A549 (cell line): Measurements from ENCODE around the gene LAMB2.

Experiments used
- CBX2 ChIP-seq: fragments of 200-600 bp; sonication (generic); IDR thresholded peaks from 2 replicates; pipeline ENCODE4 v1.6.1; 2016; ENCODE audit warnings: low read depth, mild to moderate bottlenecking, borderline replicate concordance
- CEBPB ChIP-seq, 2 experiments: fragments of >200 bp in 1 of 2; sonication (Bioruptor Twin) in 1 of 2; formaldehyde crosslinking in 1 of 2; IDR thresholded peaks; 2 replicates each; pipeline ENCODE4 v1.6.1; 2012 to 2016
- CTCF ChIP-seq: fragments of >200 bp; sonication (Bioruptor Twin); formaldehyde crosslinking; IDR thresholded peaks from 3 replicates; pipeline ENCODE4 v1.5.1; 2016
- EP300 ChIP-seq, 2 experiments: fragments of >200 bp; sonication (Bioruptor Twin); formaldehyde crosslinking; IDR thresholded peaks; 2 replicates in 1 of 2; 3 replicates in 1 of 2; pipeline ENCODE4 v1.6.1; 2016 to 2017
- JUN ChIP-seq, 2 experiments: fragments of >200 bp; sonication (Bioruptor Twin); formaldehyde crosslinking; IDR thresholded peaks; 2 replicates in 1 of 2; 3 replicates in 1 of 2; pipeline ENCODE4 v1.6.1; 2016 to 2017
- POLR2A ChIP-seq: IDR thresholded peaks from 2 replicates; pipeline ENCODE4 v1.6.1; 2012; ENCODE audit warnings: mild to moderate bottlenecking, low read length
- TP53 ChIP-seq: fragments of 250-450 bp; sonication (Bioruptor Pico); IDR thresholded peaks from 2 replicates; pipeline ENCODE4 v1.5.0; 2021; ENCODE audit warnings: mild to moderate bottlenecking, moderate library complexity

GRCh38 chr3:49092938-49093852 lies 39.7 kb downstream of the LAMB2 start:
- TF ChIP-seq CTCF (no peak), POLR2A (no peak), CEBPB (IDR thresholded peaks at IDR 0.05) (no peak), EP300 (IDR thresholded peaks at IDR 0.05) (no peak), JUN (IDR thresholded peaks at IDR 0.05) (no peak), CBX2 (no peak), TP53 (CRISPR knock-in tag) (no peak)
